GM12864 (cell line): Measurements from ENCODE around the gene IQCK.

Source experiments
- DNase-seq: peaks from one replicate; pipeline ENCODE4 v3.0.0-alpha.2; 2011; ENCODE audit warnings: low read depth
- H3K4me3 ChIP-seq: 2 replicates; pipeline ENCODE4 v1.5.1; 2011; ENCODE audit warnings: mild to moderate bottlenecking, low read depth, low read length, control low read depth
- CTCF ChIP-seq: IDR thresholded peaks from 2 replicates; pipeline ENCODE4 v1.5.1; 2011; ENCODE audit warnings: low read depth, mild to moderate bottlenecking, moderate library complexity, low read length, control low read depth, inconsistent platforms; ENCODE audit errors: missing control alignments

The IQCK gene

DNA sequence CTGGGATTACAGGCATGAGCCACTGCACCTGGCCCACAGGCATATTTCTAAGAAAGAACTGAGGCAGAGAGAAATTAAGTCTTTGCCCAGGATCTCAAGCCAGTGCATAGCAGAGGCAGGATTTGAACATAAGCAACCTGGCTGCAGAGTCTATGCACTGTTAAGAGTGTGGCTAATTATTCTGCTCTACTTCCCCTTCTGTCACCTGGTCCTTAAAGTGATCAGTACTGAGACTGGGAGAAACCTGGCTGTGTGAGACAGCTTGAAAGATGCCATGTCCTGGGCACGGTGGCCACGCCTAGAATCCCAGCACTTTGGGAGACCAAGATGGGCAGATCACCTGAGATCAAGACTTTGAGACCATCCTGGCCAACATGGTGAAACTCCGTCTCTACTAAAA is 58.1 kb downstream of the IQCK start:
- no peak for TF ChIP-seq CTCF
- DNase-seq = no peak

DNA sequence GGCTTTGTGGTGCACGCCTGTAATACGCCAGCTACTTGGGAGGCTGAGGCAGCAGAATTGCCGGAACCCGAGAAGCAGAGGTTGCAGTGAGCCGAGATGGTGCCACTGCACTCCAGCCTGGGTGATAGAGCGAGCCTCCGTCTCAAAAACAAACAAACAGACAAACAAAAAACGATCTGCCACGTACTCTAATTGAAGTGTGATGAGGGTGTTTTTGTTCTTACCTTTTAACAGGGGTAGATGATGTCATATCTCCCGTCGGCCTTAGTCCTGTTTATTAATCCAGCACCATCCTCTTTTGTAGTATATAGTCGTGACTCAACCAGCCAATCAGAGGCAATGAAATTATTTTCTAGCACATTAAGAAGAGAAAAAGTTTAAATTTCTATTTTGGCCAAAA is 58.5 kb downstream of the IQCK start:
- H3K4me3 ChIP-seq = no peak overlapping the region
- DNase-seq = no peak

More for the DNA sequence above, 58.1 kb downstream of the IQCK start:
- H3K4me3 ChIP-seq = no peak overlapping the region

GRCh38 chr16:19780321-19780720 is 62.2 kb downstream of the IQCK start:
- no peak for DNase-seq
- no peak overlapping the region for H3K4me3 ChIP-seq
- no peak for TF ChIP-seq CTCF

More for the DNA sequence above, 58.5 kb downstream of the IQCK start:
- no peak for TF ChIP-seq CTCF

DNA sequence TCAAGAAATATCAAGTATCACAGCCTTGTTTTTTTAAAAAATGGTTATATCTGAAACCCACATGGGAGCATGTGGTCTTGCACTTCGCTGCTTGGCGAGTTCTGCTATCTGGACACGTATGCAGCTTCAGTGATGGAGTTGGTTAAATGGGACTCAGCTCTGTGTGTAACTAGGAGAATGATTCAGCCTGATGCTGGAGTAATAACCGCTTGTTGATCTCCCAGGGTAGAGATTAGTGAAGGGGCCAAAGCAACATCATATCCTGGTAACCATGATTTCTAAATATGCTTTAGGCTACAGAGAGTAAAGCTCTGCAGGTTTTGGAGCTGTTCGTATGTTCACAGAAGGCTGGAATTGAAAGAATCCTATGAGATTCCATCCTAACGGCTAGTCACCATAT is 63.2 kb downstream of the IQCK start:
- DNase-seq = no peak
- no peak overlapping the region for H3K4me3 ChIP-seq
- TF ChIP-seq CTCF = no peak

- no peak for TF ChIP-seq CTCF
- DNase-seq = no peak
- H3K4me3 ChIP-seq = no peak overlapping the region
Measured at GRCh38 chr16:19783363-19784182, 65.5 kb downstream of the IQCK start.

GRCh38 chr16:19784183-19784736 is 66.2 kb downstream of the IQCK start:
- no peak for TF ChIP-seq CTCF
- no peak for DNase-seq
- H3K4me3 ChIP-seq = no peak overlapping the region

- DNase-seq = no peak
- H3K4me3 ChIP-seq = no peak overlapping the region
- no peak for TF ChIP-seq CTCF
Measured at GRCh38 chr16:19785081-19785480, 67.0 kb downstream of the IQCK start.
